Brain microvascular endothelial cell (primary cell): Measurements from ENCODE around the gene ARHGAP8.
A peak's percentile ranks its signal among the peaks of the same experiment; 100 is the strongest.

Experiments
- DNase-seq: peaks from one replicate; pipeline ENCODE4 v3.0.0-alpha.2; 2020
- H3K27ac ChIP-seq: fragments of 250-450 bp; sonication (Bioruptor Pico); 2 replicates; pipeline ENCODE4 v1.5.1; 2020; ENCODE audit warnings: mild to moderate bottlenecking, moderate library complexity
- H3K27me3 ChIP-seq: fragments of 250-450 bp; sonication (Bioruptor Pico); replicated peaks from 2 replicates; pipeline ENCODE4 v1.5.1; 2020; ENCODE audit warnings: mild to moderate bottlenecking
- H3K36me3 ChIP-seq: fragments of 250-450 bp; sonication (Bioruptor Pico); replicated peaks from 2 replicates; pipeline ENCODE4 v1.5.1; 2020; ENCODE audit warnings: mild to moderate bottlenecking
- H3K4me3 ChIP-seq: 2 replicates; pipeline ENCODE4 v1.5.1; 2011; ENCODE audit warnings: low read depth, mild to moderate bottlenecking, control low read depth, low read length, moderate library complexity
- CTCF ChIP-seq: IDR thresholded peaks from 2 replicates; pipeline ENCODE4 v1.5.1; 2011; ENCODE audit warnings: low read depth, mild to moderate bottlenecking, moderate library complexity, low read length, control low read depth, inconsistent platforms; ENCODE audit errors: missing control alignments
- in situ Hi-C: cut with HindIII; loops from 2 replicates; pipeline ENCODE4 v1.10.0; 2017; ENCODE audit warnings: low sequenced_read_pairs, low pct_ligation_motif_present

ARHGAP8 gene

GRCh38 chr22:44754998-44755397 is 2.6 kb downstream of the ARHGAP8 start:
- Histone ChIP-seq H3K27ac (no peak overlapping the region), H3K36me3 (no peaks in the 10 kb centered on the region), H3K27me3 (peaks cover 32% of the 10 kb centered on the region), H3K4me3 (no peak overlapping the region)
- DNase-seq = no peak
- in situ Hi-C loops = no loop called here
- no peak for TF ChIP-seq CTCF

- no peak for DNase-seq
- Histone ChIP-seq H3K4me3 (no peak overlapping the region), H3K36me3 (no peaks in the 10 kb centered on the region), H3K27ac (no peak overlapping the region), H3K27me3 (peaks cover 30% of the 10 kb centered on the region)
- TF ChIP-seq CTCF = no peak
- in situ Hi-C loops = no loop called here
Measured at GRCh38 chr22:44755417-44755816, 3.0 kb downstream of the ARHGAP8 start.

GRCh38 chr22:44755956-44756361 is 3.6 kb downstream of the ARHGAP8 start:
- in situ Hi-C loops = no loop called here
- Histone ChIP-seq H3K36me3 (no peaks in the 10 kb centered on the region), H3K27me3 (peaks cover 30% of the 10 kb centered on the region), H3K27ac (no peak overlapping the region), H3K4me3 (no peak overlapping the region)
- DNase-seq = no peak
- TF ChIP-seq CTCF = no peak

GRCh38 chr22:44758344-44758973 is 6.1 kb downstream of the ARHGAP8 start:
- in situ Hi-C loops = no loop called here
- Histone ChIP-seq H3K27me3 (peaks cover 15% of the 10 kb centered on the region), H3K4me3 (no peak overlapping the region), H3K36me3 (no peaks in the 10 kb centered on the region), H3K27ac (no peak overlapping the region)
- TF ChIP-seq CTCF = no peak
- DNase-seq = peak; percentile 10

GRCh38 chr22:44759001-44759400 is 6.6 kb downstream of the ARHGAP8 start:
- Histone ChIP-seq H3K27me3 (peaks cover 10% of the 10 kb centered on the region), H3K4me3 (no peak overlapping the region), H3K36me3 (no peaks in the 10 kb centered on the region), H3K27ac (no peak overlapping the region)
- in situ Hi-C loops = no loop called here
- TF ChIP-seq CTCF = no peak
- no peak for DNase-seq
